Activated naive CD4-positive, alpha-beta T cell treated with anti-CD3 and anti-CD28 coated beads, Interleukin-2, amount 50 U/mL, for 72 hours (primary cell): Measurements from ENCODE around the gene SPPL3. TPM values are rescaled to one million over a fixed set of nuclear protein-coding genes. Genes with fewer than 3 reads are reported as not detected.

Experiments
- ATAC-seq, 2 donors: fragments of 150-1000 bp; cut with Tn5 transposase; 2 replicates each; pipeline ENCODE4 v1.10.0; 2021; ENCODE audit warnings: mild to moderate bottlenecking in 2 of 2, moderate library complexity in 2 of 2
- DNase-seq, 2 donors: peaks; one replicate each; pipeline ENCODE4 v3.0.0; 2021 to 2022; ENCODE audit warnings: low spot score in 2 of 2
- H3K27ac Mint-ChIP-seq, 2 donors: one replicate each; pipeline ENCODE4 v1.8.0; 2022; ENCODE audit warnings: mild to moderate bottlenecking in 2 of 2, mixed read lengths in 2 of 2
- H3K36me3 Mint-ChIP-seq, 2 donors: one replicate each; pipeline ENCODE4 v1.8.0; 2022; ENCODE audit warnings: mixed read lengths in 2 of 2
- H3K9me3 Mint-ChIP-seq, 2 donors: one replicate each; pipeline ENCODE4 v1.8.0; 2022; ENCODE audit warnings: mixed read lengths in 2 of 2
- total RNA-seq, 2 donors: library from RNA; stranded (reverse); gene quantifications; one replicate each; pipeline ENCODE4 v1.2.3, GENCODE V29; 2022

The SPPL3 gene
- total RNA-seq, 2 donors from 2014 or later, result 26.7 to 33.3 TPM

- no peak for DNase-seq
- H3K36me3 Mint-ChIP-seq, result no peaks in the 10 kb centered on the region
- ATAC-seq, result no peak
- no peaks in the 10 kb centered on the region for H3K9me3 Mint-ChIP-seq
- peak overlapping the region in 1 of 2 donors; percentile 85 for H3K27ac Mint-ChIP-seq
Measured at GRCh38 chr12:120762086-120762485, 142.1 kb downstream of the SPPL3 start.

GRCh38 chr12:120761519-120761934, 142.6 kb downstream of the SPPL3 start:
- ATAC-seq (peak in 1 of 2 donors; percentile 12), DNase-seq (no peak)
- no peaks in the 10 kb centered on the region for H3K36me3 Mint-ChIP-seq
- H3K27ac Mint-ChIP-seq, result peak overlapping the region in 1 of 2 donors; percentile 85
- no peaks in the 10 kb centered on the region for H3K9me3 Mint-ChIP-seq

GRCh38 chr12:120760349-120761254, 143.6 kb downstream of the SPPL3 start:
- Mint-ChIP-seq H3K9me3 (no peaks in the 10 kb centered on the region), H3K27ac (peak overlapping the region; percentile 85 to 87)
- no peak for DNase-seq

GRCh38 chr12:120759591-120760348, 144.4 kb downstream of the SPPL3 start:
- Mint-ChIP-seq H3K36me3 (peaks cover 0 to 10% of the 10 kb centered on the region in 2 donors), H3K9me3 (peaks cover 0 to 6% of the 10 kb centered on the region in 2 donors), H3K27ac (peak overlapping the region; percentile 85 to 89)
- ATAC-seq (peak; percentile 21 to 46), DNase-seq (no peak)

More at GRCh38 chr12:120760349-120761254, 143.6 kb downstream of the SPPL3 start:
- peaks cover 0 to 1% of the 10 kb centered on the region in 2 donors for H3K36me3 Mint-ChIP-seq
- ATAC-seq, result peak; percentile 70 to 73

GRCh38 chr12:120758798-120759590, 145.2 kb downstream of the SPPL3 start:
- Mint-ChIP-seq H3K27ac (peak overlapping the region; percentile 85 to 89), H3K9me3 (peaks cover 0 to 8% of the 10 kb centered on the region in 2 donors), H3K36me3 (peaks cover 0 to 11% of the 10 kb centered on the region in 2 donors)
- no peak for DNase-seq
- no peak for ATAC-seq

- peaks cover 0 to 17% of the 10 kb centered on the region in 2 donors for H3K36me3 Mint-ChIP-seq
- no peak overlapping the region for H3K27ac Mint-ChIP-seq
- DNase-seq, result peak in 1 of 2 donors; percentile 23
- H3K9me3 Mint-ChIP-seq, result peaks cover 5 to 11% of the 10 kb centered on the region in 2 donors
- ATAC-seq, result no peak
Measured at GRCh38 chr12:120757949-120758348, 146.2 kb downstream of the SPPL3 start.

GRCh38 chr12:120757226-120757742, 146.9 kb downstream of the SPPL3 start:
- Mint-ChIP-seq H3K27ac (no peak overlapping the region), H3K36me3 (peaks cover 0 to 17% of the 10 kb centered on the region in 2 donors), H3K9me3 (peaks cover 5 to 11% of the 10 kb centered on the region in 2 donors)
- no peak for ATAC-seq
- DNase-seq, result peak in 1 of 2 donors; percentile 7

- Mint-ChIP-seq H3K27ac (no peak overlapping the region), H3K36me3 (peaks cover 0 to 17% of the 10 kb centered on the region in 2 donors)
- no peak for ATAC-seq
Measured at GRCh38 chr12:120755269-120755668, 148.9 kb downstream of the SPPL3 start.

GRCh38 chr12:120754792-120755191, 149.4 kb downstream of the SPPL3 start:
- Mint-ChIP-seq H3K27ac (peak overlapping the region in 1 of 2 donors; percentile 23), H3K36me3 (peaks cover 0 to 17% of the 10 kb centered on the region in 2 donors), H3K9me3 (peaks cover 5 to 11% of the 10 kb centered on the region in 2 donors)
- no peak for DNase-seq
- ATAC-seq, result no peak

More at GRCh38 chr12:120755269-120755668, 148.9 kb downstream of the SPPL3 start:
- H3K9me3 Mint-ChIP-seq, result peaks cover 5 to 11% of the 10 kb centered on the region in 2 donors
- DNase-seq, result no peak

GRCh38 chr12:120751389-120751788, 152.8 kb downstream of the SPPL3 start:
- H3K27ac Mint-ChIP-seq, result no peak overlapping the region

GRCh38 chr12:120750806-120751205, 153.4 kb downstream of the SPPL3 start:
- Mint-ChIP-seq H3K9me3 (peaks cover 5 to 11% of the 10 kb centered on the region in 2 donors), H3K36me3 (peaks cover 0 to 17% of the 10 kb centered on the region in 2 donors), H3K27ac (no peak overlapping the region)
- DNase-seq (no peak), ATAC-seq (no peak)

More at GRCh38 chr12:120751389-120751788, 152.8 kb downstream of the SPPL3 start:
- Mint-ChIP-seq H3K9me3 (peaks cover 5 to 11% of the 10 kb centered on the region in 2 donors), H3K36me3 (peaks cover 0 to 17% of the 10 kb centered on the region in 2 donors)
- DNase-seq (no peak), ATAC-seq (no peak)

GRCh38 chr12:120749256-120749655, 154.9 kb downstream of the SPPL3 start:
- ATAC-seq (no peak), DNase-seq (no peak)
- Mint-ChIP-seq H3K36me3 (peaks cover 0 to 6% of the 10 kb centered on the region in 2 donors), H3K27ac (no peak overlapping the region), H3K9me3 (peaks cover 4 to 5% of the 10 kb centered on the region in 2 donors)

GRCh38 chr12:120748242-120748641, 155.9 kb downstream of the SPPL3 start:
- ATAC-seq (peak in 1 of 2 donors; percentile 29), DNase-seq (no peak)
- no peak overlapping the region for H3K27ac Mint-ChIP-seq
- H3K9me3 Mint-ChIP-seq, result no peaks in the 10 kb centered on the region
- H3K36me3 Mint-ChIP-seq, result no peaks in the 10 kb centered on the region

GRCh38 chr12:120744922-120745493, 159.2 kb downstream of the SPPL3 start:
- peak overlapping the region in 1 of 2 donors; percentile 65 for H3K27ac Mint-ChIP-seq

More at GRCh38 chr12:120744922-120745493, 159.2 kb downstream of the SPPL3 start:
- no peak for DNase-seq
- no peaks in the 10 kb centered on the region for H3K36me3 Mint-ChIP-seq
- ATAC-seq, result no peak
- H3K9me3 Mint-ChIP-seq, result no peaks in the 10 kb centered on the region
